Activated effector memory CD4-positive, alpha-beta T cell treated with Interleukin-2 at 50 U/mL for 16 hours (primary cell): ENCODE measurements around the gene SUPT16H.
"Not testable (repeated sequence)": the region's sequence is repeated elsewhere in the genome, so short reads cannot be mapped to it uniquely, and the experiment has no call there.

ENCODE experiments used
- DNase-seq: peaks from one replicate; pipeline ENCODE4 v3.0.0-alpha.2; 2020

SUPT16H gene

GRCh38 chr14:21356511-21356910 is 27.3 kb downstream of the SUPT16H start:
- no peak for DNase-seq

- DNase-seq = no peak
Observed at GRCh38 chr14:21352587-21352986, 31.2 kb downstream of the SUPT16H start.

DNA sequence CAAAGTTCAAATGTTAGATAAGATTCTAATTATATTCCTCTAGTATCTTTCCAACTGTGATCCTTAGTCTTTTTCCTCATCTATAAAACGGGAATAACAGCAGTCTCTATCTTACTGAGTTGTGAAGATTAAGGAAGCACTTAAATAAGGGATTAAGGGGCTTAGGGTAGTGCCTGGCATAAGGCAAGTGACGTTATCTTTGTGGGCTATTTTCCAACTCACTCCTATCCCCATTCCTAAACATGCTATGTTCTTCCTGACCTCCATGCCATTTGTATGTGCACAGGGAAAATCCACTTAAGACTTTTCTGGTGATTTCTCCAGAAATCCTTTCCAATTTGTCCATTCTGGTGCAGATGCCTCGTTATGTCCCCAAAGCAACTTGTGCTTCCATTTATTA is 33.3 kb downstream of the SUPT16H start:
- no peak for DNase-seq

DNA sequence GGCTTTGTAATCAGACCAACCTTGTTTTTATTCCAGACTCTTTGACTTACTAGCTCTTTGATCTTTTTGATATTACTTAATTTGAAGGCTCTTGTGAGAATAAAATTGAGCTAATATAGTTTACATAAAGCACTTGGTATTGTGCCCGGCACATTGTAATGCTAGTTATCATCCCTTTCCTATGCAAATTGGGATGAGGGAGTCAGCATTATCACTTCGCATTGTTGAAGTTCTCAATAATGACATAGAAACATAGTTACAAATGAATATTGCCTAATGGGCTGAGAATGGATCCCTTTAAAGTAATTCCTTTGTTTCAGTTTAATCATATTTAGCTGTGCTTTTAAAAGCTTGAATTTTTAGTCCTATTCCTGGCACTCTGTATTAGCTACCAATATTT is 36.6 kb downstream of the SUPT16H start:
- no peak for DNase-seq

DNA sequence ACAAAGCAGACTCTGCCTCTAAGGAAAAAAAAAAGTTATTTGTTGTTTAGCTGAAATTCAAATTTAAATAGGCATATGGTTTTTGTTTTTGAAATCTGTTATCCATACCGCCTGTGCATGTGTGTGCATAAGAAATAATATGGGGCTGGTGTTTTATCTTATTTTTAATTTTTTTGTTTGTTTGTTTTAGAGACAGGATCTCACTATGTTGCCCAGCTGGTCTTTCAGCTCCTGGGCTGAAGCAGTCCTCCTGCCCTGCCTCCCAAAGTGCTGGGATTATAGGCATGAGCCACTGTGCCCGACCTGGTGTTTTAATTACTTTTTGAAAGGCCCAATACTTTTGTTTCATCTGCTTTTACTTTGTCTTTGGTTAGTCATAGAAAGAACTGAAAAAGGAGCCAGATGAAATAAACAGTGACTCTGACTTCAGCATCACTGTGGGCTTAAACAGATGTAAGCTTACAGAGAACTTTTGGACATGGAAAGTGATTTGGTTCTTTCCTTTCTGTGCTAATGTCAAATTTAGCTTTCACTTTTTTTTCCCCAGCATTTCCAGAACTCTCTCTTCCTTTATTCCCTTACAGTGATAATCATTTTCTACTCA is 37.2 kb downstream of the SUPT16H start:
- DNase-seq = no peak

GRCh38 chr14:21343035-21343794 is 40.6 kb downstream of the SUPT16H start:
- no peak for DNase-seq

DNA sequence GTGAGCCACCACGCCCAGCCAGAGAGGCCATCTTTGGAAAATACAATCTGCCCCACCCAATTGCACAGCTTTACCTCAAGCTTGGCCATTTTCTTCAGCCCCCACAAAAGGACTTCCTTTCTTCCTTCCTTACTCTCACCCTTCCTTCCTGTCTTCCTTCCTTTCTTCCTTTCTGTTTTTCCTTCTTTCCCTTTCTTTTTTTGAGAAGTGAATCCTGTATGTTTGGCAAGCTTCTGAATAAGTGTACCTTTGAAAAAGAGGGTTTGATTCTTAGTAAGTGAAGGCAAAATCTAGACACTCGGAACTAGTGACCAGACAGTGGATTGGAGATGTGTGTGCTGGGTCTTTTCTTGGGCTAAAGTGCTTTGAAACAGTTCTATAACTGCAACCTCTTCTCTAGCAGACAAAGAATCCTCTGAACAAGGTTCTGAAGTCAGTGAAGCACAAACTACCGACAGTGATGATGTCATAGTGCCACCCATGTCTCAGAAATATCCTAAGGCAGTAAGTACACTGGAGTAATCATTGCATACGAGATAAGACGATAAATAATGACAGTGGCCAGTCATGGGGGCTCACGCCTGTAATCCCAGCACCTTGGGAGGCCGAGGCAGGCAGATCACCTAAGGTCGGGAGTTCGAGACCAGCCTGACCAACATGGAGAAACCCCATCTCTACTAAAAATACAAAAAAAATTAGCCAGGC is 49.5 kb downstream of the SUPT16H start:
- DNase-seq = no peak

DNA sequence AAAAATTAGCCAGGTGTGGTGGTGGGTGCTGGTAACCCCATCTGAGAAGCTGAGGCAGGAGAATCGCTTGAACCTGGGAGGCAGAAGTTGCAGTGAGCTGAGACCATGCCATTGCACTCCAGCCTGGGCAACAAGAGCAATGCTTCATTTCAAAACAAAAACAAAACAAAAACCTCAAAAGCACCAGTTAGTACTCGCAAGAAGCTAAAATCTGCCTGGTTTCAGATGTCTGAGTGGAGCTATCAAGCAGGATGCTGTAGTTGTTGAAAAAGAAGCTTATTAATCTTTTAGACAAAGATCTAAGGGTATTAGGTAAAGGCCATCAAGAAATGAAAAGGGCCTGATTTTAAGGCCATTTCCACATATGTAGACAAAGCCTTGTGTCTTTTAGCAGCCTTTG is 50.9 kb downstream of the SUPT16H start:
- DNase-seq = no peak

DNA sequence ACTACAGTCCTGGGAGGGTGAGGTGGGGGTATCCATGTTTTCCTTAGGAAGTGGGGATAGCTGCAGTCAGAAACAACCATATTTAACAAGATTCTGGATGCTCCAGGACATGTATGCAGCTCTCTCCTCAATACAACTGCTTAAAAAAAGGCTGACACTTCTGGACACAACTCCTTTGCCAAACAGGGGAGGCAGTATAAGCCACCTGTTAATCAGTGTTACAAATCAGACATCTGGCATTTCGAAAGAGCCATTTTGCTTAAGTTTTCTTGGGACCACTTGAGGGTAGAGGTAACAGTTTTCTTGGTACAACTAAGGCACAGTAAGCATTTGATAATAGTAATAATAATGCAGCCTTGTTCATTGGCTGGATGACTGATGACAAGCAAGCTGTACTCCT is 56.8 kb downstream of the SUPT16H start:
- DNase-seq = no peak

DNA sequence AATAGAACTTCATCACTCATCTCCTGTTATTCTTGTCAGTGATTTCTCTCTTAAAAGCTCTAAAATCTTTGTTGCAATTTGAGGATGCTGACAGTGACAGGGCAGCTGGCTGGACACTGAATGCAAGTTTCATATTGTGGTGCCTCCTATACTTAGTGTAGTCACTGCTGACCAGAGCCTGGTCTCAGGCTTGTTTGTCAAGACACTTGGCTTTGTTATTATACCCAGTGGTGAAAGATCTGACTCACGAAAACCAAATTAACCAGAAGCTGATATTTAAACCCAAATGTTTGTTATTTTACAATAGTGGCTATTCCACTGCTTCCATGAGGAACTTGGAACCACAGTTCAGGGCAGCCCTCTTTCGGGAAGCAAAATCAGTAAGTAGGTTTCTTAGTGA is 61.1 kb downstream of the SUPT16H start:
- no peak for DNase-seq

GRCh38 chr14:21320913-21321312 is 62.9 kb downstream of the SUPT16H start:
- DNase-seq = no peak

GRCh38 chr14:21317398-21317797 is 66.4 kb downstream of the SUPT16H start:
- DNase-seq = no peak

DNA sequence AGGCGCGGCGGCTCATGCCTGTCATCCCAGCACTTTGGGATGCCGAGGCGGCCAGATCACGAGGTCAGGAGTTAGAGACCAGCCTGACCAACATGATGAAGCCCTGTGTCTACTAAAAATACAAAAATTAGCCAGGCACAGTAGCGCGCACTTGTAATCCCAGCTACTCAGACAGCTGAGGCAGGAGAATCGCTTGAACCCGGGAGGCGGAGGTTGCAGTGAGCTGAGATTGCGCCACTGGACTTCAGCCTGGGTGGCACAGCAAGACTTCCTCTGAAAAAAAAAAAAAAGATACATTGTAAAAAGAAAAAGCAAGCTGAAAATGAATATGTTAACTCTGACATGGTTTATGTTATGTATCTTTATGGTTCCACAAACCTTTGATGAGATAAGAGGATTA is 70.3 kb downstream of the SUPT16H start:
- no peak for DNase-seq

GRCh38 chr14:21311614-21312013 is 72.2 kb downstream of the SUPT16H start:
- no peak for DNase-seq

GRCh38 chr14:21309956-21310355 is 73.9 kb downstream of the SUPT16H start:
- DNase-seq = no peak

GRCh38 chr14:21309238-21309636 is 74.6 kb downstream of the SUPT16H start:
- no peak for DNase-seq

DNA sequence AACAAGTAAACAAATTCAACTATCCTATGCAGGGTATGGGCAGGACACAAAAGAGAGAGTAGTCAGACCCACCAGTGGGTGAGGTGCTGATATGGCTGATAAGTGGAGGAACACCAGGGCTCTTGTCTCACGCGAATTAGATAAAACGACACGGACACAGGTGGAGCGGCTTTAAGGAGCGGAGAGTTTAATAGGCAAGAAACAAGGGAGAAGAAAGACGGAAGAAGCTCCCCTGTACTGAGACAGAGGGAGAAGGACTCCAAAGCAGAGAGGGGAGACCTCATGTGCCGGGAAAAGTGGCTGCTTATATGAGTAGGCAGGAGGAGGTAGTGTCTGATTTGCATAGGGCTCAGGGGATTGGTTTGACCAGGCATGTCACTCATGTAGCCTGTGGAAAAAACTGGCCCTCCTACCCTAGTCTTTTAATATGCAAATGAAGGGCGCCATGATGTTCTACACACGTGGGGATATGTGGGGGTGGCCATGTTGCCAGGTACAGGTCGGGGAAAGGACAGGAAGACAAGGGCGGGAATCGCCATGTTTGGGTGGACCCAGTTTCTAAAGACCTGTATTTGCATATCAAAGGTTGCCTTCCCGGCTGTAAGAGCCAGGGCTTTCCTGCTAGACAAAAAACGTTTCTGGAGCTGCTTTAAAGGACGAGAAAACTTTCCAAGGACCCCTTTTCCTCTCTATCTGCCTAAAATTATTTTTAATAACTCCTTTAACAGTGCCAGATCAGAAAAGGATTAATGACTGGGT is 75.2 kb downstream of the SUPT16H start:
- peak; percentile 75 for DNase-seq

- DNase-seq = no peak
Observed at GRCh38 chr14:21308132-21308478, 75.7 kb downstream of the SUPT16H start.

- DNase-seq = no peak
Observed at GRCh38 chr14:21307637-21308036, 76.2 kb downstream of the SUPT16H start.

DNA sequence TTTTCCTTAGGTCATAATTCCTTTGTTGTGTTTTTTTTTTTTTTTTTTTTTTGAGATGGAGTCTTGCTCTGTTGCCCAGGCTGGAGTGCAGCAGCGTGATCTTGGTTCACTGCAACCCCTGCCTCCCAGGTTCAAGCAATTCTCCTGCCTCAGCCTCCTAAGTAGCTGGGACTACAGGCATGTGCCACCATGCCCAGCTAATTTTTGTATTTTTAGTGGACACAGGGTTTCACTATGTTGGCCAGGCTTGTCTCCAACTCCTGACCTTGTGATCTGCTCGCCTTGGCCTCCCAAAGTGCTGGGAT is 81.0 kb downstream of the SUPT16H start:
- not testable (repeated sequence) for DNase-seq

DNA sequence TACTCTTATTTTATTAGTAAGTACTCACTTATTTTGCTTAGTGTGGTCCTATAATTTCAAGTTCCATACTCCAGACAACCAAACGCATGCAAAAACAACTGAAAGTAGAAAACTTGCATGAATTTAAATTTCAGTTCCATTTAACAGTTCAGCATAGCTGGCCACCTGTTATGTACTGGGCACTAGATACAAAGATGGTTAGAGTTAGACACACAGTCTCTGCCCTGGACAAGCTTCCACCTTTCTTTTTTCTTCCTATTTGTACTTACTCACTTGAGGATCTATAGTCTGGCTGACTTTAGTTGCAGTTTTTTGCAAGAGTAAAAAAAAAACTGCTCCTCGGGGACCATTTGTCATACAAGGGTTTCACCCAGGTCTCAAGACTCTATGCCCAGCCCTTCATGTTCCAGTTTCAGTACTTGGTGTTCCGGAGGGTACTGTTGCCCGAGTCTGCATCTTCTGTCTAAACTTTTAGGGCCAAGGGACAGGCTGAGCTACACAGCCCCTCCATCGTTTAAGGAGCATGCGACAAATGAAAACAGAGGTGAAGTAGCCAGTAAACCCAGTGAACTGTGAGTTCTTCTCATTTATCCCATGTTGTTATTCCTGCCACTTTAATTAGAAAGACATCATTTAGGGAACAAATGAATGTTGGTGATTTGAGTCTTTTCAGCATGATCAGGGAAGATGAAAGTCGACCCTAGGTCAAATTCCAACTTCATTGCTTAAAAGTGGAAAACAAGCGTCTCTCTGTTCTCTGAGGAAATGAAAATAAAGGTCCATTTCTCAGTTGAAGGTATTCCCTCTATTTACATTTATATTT is 81.6 kb downstream of the SUPT16H start:
- DNase-seq = no peak
